Subcutaneous abdominal adipose tissue (tissue), 5 donors: ENCODE measurements around the gene MLPH.
"Not testable (repeated sequence)": the region's sequence is repeated elsewhere in the genome, so short reads cannot be mapped to it uniquely, and the experiment has no call there.

Experiments used
- H3K27ac ChIP-seq: one replicate; pipeline ENCODE4 v1.7.0; 2013; ENCODE audit warnings: low read depth, mild to moderate bottlenecking, inconsistent platforms, low read length, moderate library complexity
- H3K27me3 ChIP-seq, 5 donors: one replicate each; pipeline ENCODE4 v1.7.0; 2013; ENCODE audit warnings: low read length in 5 of 5, inconsistent platforms in 1 of 5; ENCODE audit not compliant: control insufficient read depth in 5 of 5, insufficient read depth in 4 of 5
- H3K36me3 ChIP-seq, 5 donors: one replicate each; pipeline ENCODE4 v1.7.0; 2013; ENCODE audit warnings: low read length in 5 of 5; ENCODE audit not compliant: control insufficient read depth in 5 of 5, insufficient read depth in 5 of 5
- H3K4me1 ChIP-seq, 5 donors: one replicate each; pipeline ENCODE4 v1.7.0; 2013; ENCODE audit warnings: low read length in 5 of 5, mild to moderate bottlenecking in 3 of 5, moderate library complexity in 1 of 5; ENCODE audit not compliant: control insufficient read depth in 5 of 5, insufficient read depth in 5 of 5
- H3K4me3 ChIP-seq, 5 donors: one replicate each; pipeline ENCODE4 v1.7.0; 2013; ENCODE audit warnings: low read length in 5 of 5, low read depth in 1 of 5
- H3K9ac ChIP-seq, 5 donors: one replicate each; pipeline ENCODE4 v1.7.0; 2013; ENCODE audit warnings: low read length in 5 of 5, mild to moderate bottlenecking in 4 of 5, moderate library complexity in 3 of 5
- H3K9me3 ChIP-seq, 5 donors: one replicate each; pipeline ENCODE4 v1.7.0; 2013; ENCODE audit warnings: low read length in 5 of 5; ENCODE audit not compliant: control insufficient read depth in 5 of 5
- donor health status: healthy.
- donor health status: healthy.
- donor health status: healthy.
- donor health status: healthy.
- donor health status: healthy.

The MLPH gene

DNA sequence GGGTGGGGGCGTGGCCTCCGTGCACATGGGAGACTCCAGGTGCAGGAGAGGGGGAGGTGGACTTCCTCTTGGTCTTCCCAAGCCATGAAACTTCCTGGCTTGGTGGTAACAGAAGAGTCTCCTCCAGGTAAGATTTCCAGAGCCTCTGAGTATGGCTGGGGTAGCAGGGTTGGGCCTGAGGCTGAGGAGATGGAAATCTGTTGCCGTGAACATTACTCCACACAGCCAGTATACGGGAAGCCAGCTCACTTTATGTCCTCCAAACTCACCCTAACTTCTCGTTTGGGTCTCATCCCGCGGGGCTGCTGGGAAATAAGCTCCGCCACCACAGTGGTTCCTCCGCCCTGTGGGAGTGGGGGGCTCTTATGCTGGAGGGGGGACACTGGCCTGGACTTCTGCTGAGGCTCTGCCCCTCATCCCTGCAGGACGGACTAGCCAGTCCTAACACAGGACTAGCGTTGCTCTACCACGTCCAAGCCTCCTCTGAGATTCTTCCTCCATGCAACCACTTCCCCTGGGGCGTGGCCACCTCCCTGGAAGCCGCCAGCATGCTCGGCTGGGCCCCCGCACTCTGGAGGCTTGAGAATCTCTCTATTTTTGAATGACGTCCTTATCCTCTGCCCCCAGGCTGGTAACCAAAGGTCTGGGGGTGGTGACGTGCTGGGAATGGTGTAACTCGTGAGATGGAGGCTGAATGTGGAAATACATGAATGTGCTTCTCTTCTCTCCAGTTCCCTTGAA, 104.3 kb downstream of the MLPH start:
- H3K9me3 ChIP-seq: no peaks in the 10 kb centered on the region

DNA sequence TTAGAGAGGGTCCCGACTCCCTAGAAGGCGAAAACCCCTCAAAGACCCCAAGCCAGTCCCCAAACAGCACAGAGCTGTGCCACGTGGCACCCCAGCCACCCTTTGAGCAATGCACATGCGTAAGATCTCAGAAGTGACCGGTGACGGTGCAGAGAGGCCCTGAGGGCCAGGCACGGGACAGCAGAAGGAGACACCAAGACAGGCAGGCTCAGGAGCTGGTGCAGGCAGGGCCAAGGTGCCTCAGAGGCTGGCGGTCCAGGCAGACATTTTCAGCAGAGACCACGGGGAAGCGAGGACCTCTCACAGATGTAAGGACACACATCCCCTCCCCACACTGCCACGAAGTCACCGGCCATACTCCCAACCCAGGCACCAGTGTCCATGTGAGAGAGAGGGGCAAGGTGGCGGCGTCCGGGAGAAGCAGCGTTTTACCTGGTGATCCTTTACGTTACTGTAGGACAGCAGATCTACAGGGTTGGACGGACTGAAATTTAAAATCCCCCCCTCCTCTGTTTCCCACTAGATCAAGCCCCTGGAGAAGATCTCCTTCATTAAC, 105.5 kb downstream of the MLPH start:
- peaks cover 0 to 18% (median 10%) of the 10 kb centered on the region in 5 donors for H3K4me1 ChIP-seq

More for the DNA sequence above, 104.3 kb downstream of the MLPH start:
- no peaks in the 10 kb centered on the region for H3K36me3 ChIP-seq
- no peak overlapping the region for H3K27ac ChIP-seq
- peaks cover 0 to 18% (median 10%) of the 10 kb centered on the region in 5 donors for H3K4me1 ChIP-seq
- H3K9ac ChIP-seq: no peak overlapping the region
- peak overlapping the region in 1 of 5 donors; percentile 36 for H3K4me3 ChIP-seq
- H3K27me3 ChIP-seq: no peaks in the 10 kb centered on the region

GRCh38 chr2:237593036-237593435, 106.0 kb downstream of the MLPH start:
- Histone ChIP-seq H3K4me1 (peaks cover 0 to 18% (median 10%) of the 10 kb centered on the region in 5 donors), H3K9ac (no peak overlapping the region), H3K4me3 (no peak overlapping the region), H3K27me3 (no peaks in the 10 kb centered on the region), H3K27ac (no peak overlapping the region), H3K36me3 (no peaks in the 10 kb centered on the region), H3K9me3 (no peaks in the 10 kb centered on the region)

More for the DNA sequence above, 105.5 kb downstream of the MLPH start:
- Histone ChIP-seq H3K9ac (no peak overlapping the region), H3K4me3 (no peak overlapping the region), H3K36me3 (no peaks in the 10 kb centered on the region), H3K27ac (no peak overlapping the region), H3K9me3 (no peaks in the 10 kb centered on the region), H3K27me3 (no peaks in the 10 kb centered on the region)

- no peak overlapping the region for H3K9ac ChIP-seq
- H3K4me1 ChIP-seq: peaks cover 0 to 18% (median 10%) of the 10 kb centered on the region in 5 donors
- no peaks in the 10 kb centered on the region for H3K27me3 ChIP-seq
- no peaks in the 10 kb centered on the region for H3K9me3 ChIP-seq
- no peak overlapping the region for H3K27ac ChIP-seq
- no peak overlapping the region for H3K4me3 ChIP-seq
- no peaks in the 10 kb centered on the region for H3K36me3 ChIP-seq
Measured at GRCh38 chr2:237593596-237594320, 106.7 kb downstream of the MLPH start.

DNA sequence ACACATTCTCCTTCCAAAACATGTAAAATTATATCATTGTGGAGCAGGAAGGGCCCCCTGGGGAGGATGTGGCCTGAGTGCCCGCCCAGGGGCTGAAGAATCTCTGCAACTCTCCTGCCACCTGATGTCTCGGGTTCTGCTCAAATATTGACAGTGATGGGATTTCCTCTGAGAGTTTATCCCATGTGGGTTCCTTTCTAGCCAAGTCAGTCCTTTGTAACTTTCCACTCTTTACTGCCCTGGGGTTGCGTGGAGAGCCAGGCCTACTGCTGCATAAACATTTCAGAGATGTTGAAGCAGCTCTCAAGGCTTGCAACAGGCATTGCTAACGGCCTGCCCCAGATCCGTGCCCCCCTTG, 107.4 kb downstream of the MLPH start:
- peaks cover 0 to 18% (median 10%) of the 10 kb centered on the region in 5 donors for H3K4me1 ChIP-seq
- H3K9me3 ChIP-seq: no peaks in the 10 kb centered on the region
- no peaks in the 10 kb centered on the region for H3K27me3 ChIP-seq
- H3K36me3 ChIP-seq: no peaks in the 10 kb centered on the region
- H3K9ac ChIP-seq: no peak overlapping the region
- no peak overlapping the region for H3K4me3 ChIP-seq
- H3K27ac ChIP-seq: no peak overlapping the region

GRCh38 chr2:237595829-237596519, 108.9 kb downstream of the MLPH start:
- not testable (repeated sequence) for H3K27ac ChIP-seq

DNA sequence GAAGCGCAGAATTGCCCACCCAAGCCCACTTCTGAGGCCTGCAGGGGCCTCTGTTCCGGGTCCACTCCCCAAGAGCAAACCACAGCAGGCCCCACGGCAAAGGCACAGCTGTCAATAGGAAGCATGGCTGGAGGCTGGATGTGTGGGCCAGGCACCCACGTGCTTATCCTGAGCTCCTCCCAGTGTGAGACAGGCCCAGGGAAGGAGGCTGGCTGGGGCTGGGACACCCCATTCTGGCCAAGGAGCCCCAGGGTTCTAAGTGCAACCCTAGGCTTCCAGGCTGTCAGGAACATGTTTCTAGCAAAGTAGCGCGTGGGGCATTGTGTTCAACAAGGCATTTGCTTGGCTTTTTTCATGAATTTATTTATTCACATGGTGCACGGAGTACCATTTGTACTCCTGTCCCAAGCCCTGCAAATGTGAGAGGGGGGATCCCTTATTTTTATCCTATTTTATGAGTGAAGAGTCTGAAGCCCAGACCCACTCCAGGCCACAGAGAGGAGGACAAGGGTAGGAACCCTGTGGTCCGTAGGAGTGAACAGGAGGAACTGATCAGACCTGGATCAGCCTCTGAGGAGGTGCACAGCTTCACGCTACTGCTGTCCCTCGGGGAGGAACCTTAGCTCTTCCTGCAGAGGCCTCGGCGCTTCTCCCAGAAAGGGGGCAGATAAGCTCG, 109.6 kb downstream of the MLPH start:
- Histone ChIP-seq H3K4me1 (peaks cover 0 to 21% (median 15%) of the 10 kb centered on the region in 5 donors), H3K27ac (no peak overlapping the region)

More at GRCh38 chr2:237595829-237596519, 108.9 kb downstream of the MLPH start:
- H3K9me3 ChIP-seq, H3K9ac ChIP-seq, H3K4me3 ChIP-seq, H3K36me3 ChIP-seq, H3K27me3 ChIP-seq: not testable (repeated sequence)
- H3K4me1 ChIP-seq: peaks cover 0 to 22% (median 17%) of the 10 kb centered on the region in 5 donors

GRCh38 chr2:237597196-237598145, 110.4 kb downstream of the MLPH start:
- H3K27ac ChIP-seq: no peak overlapping the region
- H3K27me3 ChIP-seq: no peaks in the 10 kb centered on the region
- peaks cover 0 to 21% (median 15%) of the 10 kb centered on the region in 5 donors for H3K4me1 ChIP-seq

More for the DNA sequence above, 109.6 kb downstream of the MLPH start:
- Histone ChIP-seq H3K4me3 (no peak overlapping the region), H3K36me3 (no peaks in the 10 kb centered on the region), H3K9ac (no peak overlapping the region), H3K9me3 (no peaks in the 10 kb centered on the region), H3K27me3 (no peaks in the 10 kb centered on the region)

More at GRCh38 chr2:237597196-237598145, 110.4 kb downstream of the MLPH start:
- Histone ChIP-seq H3K9ac (no peak overlapping the region), H3K4me3 (no peak overlapping the region), H3K9me3 (no peaks in the 10 kb centered on the region), H3K36me3 (no peaks in the 10 kb centered on the region)
